NCI-H2081 treated with DMSO at 0.1 percent for 48 hours (cell line): Measurements from ENCODE around the gene ZNF526.

Experiments
- DNase-seq: peaks from one replicate; lab custom pipeline; 2025; lab: John Stamatoyannopoulos, UW

The ZNF526 gene

DNA sequence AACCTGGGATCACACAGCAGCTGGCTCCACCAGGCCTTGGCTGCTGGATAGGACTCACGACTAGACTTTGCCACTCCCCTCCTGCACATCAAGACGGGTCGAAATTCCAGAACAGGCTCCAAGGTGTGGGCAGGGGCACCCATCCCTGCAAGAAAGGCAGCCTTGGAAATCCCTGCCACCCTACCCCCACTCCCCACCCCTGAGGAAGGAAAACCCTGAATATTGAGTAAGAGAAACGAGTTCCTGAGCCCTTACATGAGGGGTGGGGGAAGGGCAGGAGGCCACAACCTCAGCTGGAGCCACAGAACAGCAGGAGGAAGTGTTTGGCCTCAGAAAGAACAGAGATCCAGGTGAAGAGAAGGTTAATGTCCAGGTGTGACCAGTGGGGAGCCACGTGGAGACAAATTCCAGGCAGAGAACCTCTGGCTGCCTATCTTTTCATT is 22.7 kb upstream of the ZNF526 start:
- DNase-seq = no peak

DNA sequence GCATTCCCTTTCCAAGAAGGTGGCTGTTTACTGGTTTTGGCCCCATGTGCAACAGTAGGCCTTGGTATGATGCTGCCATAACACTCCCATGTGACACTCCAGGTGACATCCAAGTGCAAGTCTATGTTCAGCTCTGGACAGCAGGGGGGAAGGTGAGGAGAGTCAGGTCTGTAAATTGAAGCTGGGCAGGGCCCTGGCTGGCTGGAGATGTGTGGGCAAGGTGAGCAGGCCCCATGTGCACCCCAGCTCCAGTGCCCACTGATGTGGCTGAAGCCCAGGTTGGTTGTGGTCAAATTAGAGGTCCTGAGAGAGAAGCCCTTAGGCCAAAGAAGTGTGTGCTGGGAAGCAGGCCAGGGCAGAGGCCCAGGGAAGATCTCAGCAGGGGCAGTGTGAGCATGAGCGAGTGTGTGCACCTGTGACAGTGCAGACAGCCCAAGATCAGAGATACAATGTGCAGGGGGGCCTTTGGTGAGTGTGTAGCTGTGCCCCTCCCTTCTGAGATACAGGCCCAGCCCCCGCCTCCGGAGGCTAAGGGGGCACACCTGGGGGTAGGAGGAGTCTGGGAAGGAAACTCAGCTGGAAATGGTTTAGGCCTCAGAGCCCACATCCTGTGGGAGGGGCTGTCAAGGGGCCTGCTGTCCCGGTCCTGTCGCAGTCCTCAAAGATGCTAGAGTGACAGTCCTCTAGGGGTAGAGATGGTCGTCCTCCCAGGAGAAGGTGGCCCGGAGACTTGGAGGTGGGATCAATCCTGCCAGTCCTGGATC is 21.3 kb upstream of the ZNF526 start:
- no peak for DNase-seq

DNA sequence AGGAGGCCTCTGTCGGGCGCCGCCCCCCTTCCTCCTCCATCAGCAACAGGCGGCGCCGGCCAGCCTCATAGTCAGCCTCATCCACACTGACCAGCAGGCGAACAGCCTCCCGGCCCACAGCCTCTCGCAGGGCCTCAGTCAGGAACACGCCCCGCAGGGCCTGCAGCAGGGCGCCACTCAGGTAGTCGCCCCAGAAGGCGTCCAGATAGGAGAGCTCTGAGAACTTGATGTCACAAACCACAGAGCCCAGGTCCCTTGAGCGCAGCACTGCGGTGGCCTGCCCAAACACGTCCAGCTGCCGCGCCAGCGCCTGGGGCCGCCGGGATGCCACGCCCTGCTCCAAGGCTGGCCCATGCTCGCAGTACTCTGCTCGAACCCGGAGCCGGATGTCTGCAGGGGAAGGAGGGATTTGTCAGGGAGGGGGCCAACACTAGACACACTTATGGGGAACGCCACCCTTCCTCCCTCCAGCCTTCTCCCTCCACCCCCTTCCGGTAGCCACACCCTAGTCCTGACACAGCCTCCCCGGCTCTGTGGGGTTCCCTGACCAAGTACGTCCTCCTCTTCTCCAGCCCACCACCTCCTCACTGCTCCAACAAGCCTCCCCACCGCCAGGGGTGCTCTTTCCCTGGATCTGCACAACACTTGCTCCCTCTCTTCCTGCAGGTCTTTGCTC is 20.5 kb upstream of the ZNF526 start:
- no peak for DNase-seq

DNA sequence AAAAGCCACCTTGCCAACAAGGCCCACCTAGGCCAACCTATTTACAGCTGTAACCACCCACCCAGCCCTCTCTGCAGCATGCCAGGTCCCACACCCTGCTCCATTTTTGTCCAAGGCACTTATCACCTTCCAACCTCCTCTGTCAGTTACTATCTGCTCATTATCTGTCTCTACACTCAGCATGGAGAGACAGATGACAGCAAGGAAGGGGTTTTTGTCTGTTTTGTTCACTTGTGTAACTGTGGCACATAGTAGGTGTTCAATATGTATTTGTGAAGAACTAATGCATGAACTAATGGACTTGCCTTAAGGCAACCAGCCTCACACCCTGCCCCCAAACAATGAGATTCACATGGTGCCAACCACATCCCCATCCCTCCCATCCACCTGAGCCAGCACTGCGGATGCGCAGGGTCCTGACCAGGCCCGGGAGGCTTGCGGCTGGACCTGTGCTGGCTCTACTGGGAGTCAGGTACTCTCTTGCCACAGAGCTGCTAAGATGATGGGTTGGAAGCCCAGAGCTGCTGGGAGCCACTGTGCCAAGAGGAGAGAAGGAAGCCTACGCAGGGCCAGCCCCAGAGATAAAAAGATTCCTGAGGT is 19.9 kb upstream of the ZNF526 start:
- no peak for DNase-seq

DNA sequence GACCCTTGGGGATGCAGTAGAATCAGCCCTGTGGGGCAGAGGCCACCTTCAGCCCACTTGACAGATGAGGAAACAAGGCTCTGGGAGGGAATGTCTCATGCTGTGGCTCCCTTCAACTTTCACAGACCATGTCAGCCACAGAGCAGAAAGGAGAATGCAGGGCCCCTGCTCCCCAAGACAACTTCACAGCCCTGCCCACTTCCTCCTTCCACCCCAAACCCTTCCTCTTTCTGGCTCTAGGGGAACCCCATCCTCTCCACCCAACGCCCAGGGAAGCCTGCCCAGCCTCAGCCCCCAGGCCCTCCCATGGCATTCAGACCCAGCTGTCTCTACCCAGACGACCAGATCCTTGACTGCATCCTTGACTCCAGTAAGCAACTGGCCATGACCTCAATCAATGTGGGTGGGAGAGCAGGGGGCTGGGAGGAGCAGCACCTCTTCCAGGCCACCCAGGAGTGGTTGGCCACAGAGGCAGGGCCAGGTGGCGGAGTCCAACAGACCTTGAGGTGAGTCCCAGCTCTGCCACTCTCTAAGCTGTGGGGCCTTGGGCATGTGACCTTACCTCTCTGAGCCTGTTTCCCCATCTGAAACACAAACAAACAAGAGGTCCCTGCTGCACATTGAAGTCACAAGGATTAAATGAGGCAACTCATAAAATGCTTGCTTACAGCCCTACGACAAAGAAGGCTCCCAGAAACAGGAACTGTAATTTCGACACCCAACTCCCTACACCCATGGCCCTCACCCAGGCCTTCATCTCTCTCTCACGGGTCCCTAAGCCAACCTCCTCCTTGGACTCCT is 18.4 kb upstream of the ZNF526 start:
- DNase-seq = no peak

DNA sequence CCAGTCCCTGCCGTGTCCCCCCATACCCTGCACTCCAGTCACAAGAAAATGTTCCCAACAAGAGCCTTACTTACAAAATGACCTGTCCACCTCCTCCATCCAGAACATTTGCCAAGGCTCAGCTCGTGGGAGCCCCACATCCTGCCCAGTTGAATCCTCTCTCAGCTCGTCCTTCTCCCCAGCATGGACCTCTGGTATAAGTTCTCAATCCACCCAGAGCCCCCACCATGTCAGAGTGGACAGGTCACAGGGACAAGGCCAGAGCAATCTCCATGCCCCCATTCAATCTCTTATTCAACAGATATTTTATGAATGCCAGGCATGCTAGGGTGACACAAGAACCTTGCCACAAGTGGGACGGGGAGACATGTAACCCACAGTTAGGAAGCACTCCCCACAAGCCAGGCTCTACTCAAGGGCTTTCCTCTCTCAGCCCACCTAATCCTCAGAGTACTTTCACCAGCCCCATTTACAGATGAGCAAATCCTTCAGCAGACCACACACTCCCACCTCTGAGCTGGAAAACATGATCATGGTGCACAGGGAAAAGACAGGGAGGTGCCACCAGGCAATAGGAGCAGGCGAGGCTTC is 17.7 kb upstream of the ZNF526 start:
- DNase-seq = no peak

DNA sequence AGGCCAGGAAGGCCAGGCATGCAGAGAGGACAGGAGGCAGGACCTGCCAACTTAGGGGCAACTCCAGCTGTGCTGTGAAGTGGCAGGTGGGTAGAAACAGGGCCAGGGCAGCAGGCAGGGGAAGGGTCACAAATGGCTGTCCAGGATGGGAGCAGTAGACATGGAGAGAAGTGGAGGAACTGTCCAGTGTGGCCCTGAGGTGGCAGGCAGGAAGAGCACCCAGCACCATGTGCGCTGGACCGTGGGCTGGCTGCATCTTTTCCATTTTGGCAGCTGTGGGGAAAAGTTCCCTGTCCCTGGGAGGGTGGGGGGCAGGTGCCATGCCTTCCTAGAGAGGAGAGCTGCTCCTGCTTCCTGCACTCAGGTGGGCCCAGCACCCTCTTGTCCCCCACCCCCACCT is 16.4 kb upstream of the ZNF526 start:
- no peak for DNase-seq

DNA sequence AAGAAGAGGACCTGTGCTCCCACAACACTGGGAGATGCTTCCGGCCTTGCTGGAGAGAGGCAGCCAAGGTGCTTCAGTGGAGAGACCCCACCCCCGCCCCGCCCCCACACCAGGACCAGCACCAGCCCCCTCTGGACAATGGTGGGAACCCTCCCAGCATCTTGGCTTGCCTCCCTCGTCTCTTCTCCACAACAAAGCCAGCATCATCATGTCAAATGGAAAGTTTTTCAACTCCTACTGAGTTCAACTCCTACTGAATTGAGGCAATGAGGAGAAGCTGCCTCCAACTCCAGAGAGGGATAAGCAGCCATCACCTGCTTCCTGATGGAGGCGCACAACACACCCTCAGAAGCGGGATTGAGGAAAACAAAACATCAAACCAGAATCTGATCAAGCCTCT is 15.4 kb upstream of the ZNF526 start:
- no peak for DNase-seq

DNA sequence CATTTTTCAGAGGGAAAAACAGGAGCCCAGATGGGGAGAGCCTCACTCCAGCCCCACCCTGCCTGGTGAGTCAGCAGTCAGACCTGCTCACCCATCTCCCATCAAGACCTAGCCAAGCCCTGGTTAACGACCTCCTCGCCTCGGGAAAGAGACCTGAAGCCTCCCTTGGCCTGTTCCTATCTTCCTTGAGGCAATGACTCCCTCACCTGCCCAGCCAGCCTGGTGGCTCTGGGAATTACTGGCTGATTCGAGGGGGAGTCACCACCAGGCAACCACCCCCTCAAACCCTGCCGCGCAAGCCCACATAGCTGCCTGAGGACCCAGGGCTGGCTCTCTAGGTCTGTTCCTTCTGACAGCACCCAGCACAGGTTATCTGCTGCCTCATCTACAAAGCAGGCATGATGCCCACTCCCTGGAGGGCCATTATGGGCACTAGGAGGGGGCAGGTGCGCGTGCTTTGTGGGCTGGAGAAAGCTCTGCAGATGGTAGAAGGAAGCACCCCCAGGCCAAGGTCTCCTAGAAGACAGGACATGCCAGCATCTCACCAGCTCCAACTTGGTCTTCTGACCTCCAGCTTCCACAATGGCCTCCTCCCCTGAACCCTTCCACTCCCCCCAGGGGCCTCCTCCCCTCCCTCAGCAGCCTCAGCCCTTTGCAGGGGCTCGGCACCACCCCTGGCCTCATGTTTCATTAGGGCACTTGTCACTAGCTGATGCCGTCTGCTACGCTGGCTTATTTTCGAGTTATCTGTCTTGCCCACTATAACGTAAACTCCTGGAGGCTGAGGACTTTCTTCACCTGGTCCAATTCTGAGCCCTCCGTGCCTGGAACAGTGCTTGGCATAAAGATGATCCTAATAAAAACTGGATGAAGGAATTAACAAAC is 13.0 kb upstream of the ZNF526 start:
- no peak for DNase-seq

DNA sequence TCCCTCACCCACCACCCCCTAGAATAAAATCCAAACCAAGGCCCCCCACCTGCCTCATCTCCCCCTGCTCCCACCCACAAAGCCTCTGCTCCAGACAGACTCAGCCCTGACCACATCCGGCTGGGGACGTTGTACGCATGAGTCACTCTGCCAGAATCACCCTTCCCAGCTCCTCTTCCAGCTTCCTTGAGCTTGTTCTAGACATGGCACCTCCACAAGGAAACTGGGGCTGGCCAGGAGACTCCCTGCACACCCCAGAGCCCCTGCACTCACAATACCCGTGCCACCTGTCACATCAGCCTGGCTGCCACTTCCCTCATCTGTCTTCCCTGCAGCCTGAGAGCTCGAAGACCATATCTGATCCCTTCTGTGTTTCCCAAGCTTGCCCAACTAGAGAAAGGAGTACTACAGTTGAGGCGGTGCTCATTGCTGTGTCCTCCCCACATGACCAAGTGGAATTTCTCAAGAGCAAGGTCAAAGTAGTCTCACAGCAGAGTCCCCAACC is 12.3 kb upstream of the ZNF526 start:
- DNase-seq = no peak

DNA sequence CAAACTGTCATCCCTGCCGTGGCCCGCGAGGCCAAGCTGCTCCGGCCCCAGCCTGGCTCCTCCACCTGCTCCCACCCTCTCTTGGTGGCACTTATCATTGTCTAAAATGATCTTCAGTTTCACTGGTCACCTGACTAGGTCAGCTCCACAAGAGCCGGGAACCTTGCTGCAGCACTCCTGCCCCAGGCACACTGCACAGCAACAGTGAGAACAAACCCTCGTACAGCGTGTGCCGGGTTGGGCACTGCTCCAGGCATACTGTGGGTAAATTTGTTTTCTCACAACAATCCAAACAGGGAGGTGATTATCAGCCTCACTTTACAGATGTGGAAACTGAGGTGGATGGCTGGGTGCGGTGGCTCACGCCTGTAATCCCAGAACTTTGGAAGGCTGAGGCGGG is 11.5 kb upstream of the ZNF526 start:
- no peak for DNase-seq

DNA sequence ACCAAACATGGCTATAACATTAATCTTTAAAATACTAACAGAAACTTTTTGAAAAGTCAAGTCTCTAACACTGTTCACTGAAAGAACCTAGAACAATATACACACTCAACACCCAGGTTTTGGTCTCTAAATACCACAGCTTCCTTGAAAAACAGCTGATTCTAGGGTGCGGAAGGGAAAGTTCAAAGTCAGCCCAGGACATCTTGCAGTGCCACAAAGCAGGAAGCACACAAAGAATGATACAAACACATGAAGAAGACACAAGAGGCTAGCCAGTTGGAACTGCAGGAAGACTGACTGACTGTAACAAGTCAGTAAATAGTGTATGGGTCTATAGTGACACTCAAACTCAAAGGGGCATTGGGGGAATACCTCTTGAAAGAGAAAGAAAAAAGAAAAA is 7.2 kb upstream of the ZNF526 start:
- no peak for DNase-seq

DNA sequence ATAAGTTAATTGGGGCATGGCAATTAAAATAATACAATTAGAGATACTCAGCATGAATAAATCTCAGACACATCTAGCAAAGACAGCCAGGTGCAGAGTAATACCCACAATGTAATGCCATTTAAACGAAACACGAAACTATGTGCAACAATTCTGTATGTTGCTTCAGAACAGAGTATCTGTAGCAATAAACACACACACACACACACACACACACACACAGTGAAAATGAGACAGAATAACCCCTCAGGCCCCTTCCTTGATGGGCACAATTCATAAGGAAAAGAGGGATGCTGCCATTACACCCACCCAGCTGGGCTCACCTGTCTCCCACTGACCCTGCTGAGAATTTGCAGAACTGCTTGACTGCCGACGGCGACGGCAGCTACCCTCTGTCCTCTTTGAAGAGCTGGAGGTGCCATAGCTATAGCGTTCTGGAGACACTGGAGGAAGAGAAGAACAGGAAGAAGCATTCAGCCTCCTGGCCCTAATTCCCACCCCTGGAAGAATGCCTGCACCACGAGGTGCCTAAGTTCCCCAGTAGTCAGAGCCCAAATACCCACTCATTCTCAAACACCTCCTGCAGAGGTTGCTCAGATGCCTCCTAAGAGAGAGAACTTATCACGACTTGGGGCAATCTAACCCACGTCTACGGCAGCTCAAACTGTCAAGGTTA is 5.2 kb upstream of the ZNF526 start:
- DNase-seq = no peak

DNA sequence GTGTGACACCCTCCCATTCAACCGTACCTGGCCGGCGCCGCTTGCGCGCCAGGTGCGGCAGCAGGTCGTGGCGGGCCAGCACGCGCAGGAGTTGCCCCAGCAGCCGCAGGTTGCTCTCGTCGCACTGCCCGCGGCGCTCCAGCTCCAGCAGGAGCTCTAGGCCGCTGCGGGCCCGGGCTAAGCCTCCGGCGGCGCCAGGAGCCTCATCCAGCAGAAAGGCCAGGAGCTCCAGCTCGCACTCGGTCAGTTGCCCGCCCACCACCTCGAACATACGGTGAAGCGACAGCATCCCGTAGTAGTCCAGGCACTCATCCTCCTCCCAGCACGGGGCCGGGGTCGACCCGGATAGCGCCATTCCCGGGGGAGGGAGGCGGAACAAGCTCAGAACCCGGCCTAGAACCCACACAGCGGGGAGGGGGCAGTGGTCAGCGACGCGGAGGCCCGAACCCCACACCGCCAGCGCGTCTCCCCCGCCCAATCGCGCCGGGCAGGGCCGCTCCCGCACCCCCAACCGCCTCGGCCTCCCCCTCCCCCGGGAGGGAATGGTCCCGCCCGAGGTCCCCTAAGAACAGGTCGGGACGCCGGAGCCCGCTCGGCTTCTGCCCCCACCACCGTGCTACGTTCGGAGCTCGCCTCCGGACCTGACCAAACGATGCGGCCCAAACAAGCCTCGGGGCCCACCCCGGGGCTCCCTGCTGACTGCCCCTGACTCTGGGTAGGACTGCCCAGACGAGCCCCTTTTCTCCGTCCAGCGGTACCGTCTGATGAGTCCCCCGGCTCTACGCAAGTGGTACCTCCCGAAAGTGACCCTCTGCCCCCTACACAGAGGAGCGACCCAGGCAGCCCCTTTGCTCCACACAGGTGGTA is 3.2 kb upstream of the ZNF526 start:
- DNase-seq = no peak

DNA sequence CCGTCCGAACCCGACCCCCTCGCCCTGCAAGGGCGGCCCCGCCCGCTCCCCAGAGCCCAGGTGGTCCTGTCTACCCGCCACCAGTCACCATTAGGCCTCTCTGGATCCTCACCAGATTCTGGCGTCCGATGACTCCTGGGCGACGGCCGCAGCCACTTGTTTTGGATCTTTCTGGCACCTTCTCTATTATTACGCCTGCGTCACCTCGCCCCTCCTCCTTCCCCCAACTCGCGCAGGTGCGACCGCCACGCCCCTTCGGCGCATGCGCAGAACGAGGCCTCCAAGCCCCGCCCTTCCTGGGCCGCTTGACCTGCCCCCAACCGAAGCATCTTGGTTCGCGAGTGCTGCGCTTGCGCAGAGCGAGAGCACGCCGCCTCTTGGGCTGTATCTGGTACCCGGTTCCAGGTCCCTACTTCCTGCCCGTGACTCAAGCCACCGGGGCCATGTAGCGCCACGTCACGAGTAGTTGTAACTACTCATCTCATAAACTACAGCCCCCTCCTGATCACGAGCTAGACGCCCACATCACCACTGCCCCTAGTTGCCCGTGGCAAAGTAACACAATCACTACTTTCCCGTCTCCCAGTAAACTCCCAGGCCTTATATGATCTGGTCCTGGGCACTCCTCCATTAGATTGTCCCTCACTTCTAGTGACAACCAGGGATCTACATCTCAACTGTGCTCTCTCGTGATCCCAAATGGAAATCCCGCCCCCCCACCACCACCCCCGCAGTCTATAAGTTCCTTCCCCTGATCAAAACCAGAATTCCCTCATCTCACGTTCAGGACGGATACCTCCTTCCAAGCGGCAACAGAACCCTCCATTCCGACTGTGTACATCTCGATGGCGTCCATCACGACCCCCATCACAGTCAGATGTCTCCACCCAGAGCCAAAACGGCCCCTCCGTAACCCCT is 2.3 kb upstream of the ZNF526 start, which contains the start of gene DEDD2:
Gene DEDD2 (minus strand): TSS at position 158 of the 918 bp plus-strand sequence. CDS start 670 bp downstream, outside the sequence.
- peak; percentile 66 for DNase-seq

DNA sequence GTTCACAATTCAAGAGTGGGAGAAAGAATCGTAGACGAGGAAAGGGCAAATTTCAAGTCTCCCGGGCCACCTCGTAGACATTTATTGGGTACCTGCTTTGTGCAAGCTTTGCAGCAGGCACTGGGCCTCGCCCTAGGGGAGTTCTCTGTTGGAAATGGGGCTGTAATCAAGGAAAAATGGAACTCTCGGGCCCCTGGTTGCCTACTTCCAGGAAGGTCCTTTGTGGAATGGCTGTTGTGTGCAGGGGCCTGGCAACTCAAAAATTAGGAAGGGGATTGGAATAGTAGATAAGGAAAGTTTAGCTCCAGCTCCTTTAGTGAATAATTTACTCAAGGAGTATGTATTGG is 612 bp downstream of the ZNF526 start:
- no peak for DNase-seq

DNA sequence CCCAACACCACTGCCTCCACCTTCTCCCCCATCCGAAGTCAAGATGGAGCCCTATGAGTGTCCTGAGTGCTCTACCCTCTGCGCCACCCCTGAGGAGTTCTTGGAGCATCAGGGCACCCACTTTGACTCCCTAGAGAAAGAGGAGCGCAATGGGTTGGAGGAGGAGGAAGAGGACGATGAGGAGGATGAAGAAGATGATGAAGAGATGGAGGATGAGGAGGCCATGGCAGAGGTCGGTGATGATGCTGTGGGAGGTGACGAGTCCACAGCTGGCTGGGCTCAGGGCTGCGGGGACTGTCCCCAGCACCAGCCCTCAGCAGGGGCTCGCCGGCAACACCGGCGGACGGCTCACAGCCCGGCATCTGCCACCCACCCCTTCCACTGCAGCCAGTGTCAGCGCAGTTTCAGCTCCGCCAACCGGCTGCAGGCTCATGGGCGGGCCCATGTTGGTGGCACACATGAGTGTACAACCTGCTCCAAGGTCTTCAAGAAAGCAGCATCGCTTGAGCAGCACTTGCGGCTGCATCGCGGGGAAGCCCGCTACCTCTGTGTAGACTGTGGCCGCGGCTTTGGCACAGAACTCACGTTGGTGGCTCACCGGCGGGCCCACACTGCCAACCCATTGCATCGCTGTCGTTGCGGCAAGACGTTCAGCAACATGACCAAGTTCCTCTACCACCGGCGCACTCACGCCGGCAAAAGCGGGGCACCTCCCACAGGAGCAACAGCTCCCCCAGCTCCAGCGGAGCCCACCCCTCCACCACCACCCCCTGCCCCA is 5.0 kb downstream of the ZNF526 start:
- DNase-seq = no peak
